ENCODE data around the gene YKT6.

The YKT6 gene

GRCh38 chr7:44212018-44212417 is 11.2 kb downstream of the YKT6 start:
- Histone ChIP-seq H2AFZ (ENCODE audit: low read length) (no peak overlapping the region), H3K79me2 (ENCODE audit: insufficient read depth, low read length) (no peaks in the 10 kb centered on the region), H3K9me2 (replicated peaks; ENCODE audit: low read depth, low read length) (no peaks in the 10 kb centered on the region), H3K4me3 (ENCODE audit: low read length, poor library complexity, severe bottlenecking) (no peak overlapping the region), H3F3A (ENCODE audit: low read depth) (no peaks in the 10 kb centered on the region), H4K20me1 (ENCODE audit: insufficient read depth, low read length, poor library complexity, severe bottlenecking) (no peaks in the 10 kb centered on the region), H3K36me3 (ENCODE audit: insufficient read depth, low read length) (peaks cover 65% of the 10 kb centered on the region), H3K4me1 (ENCODE audit: insufficient read depth, low read length, poor library complexity, severe bottlenecking) (no peaks in the 10 kb centered on the region), H3K27me3 (ENCODE audit: insufficient read depth, low read length, poor library complexity, severe bottlenecking) (no peaks in the 10 kb centered on the region), H3K9me3 (ENCODE audit: insufficient read depth, low read depth, low read length) (no peaks in the 10 kb centered on the region), H3K4me2 (ENCODE audit: low read depth, low read length, poor library complexity, severe bottlenecking) (no peak overlapping the region), H3K9ac (ENCODE audit: low read depth, low read length, poor library complexity, severe bottlenecking) (no peak overlapping the region)
- TF ChIP-seq EZH2phosphoT487 (IDR thresholded peaks at IDR 0.05; ENCODE audit: borderline replicate concordance) (no peak), CTCF (conservative IDR thresholded peaks at IDR 0.05; ENCODE audit: low read length) (no peak)

GRCh38 chr7:44212581-44213184 is 11.9 kb downstream of the YKT6 start:
- peaks cover 59% of the 10 kb centered on the region for H3K36me3 ChIP-seq (ENCODE audit: insufficient read depth, low read length)
- no peak for TF ChIP-seq CTCF (conservative IDR thresholded peaks at IDR 0.05; ENCODE audit: low read length)
- TF ChIP-seq EZH2phosphoT487 (IDR thresholded peaks at IDR 0.05; ENCODE audit: borderline replicate concordance) = no peak
- H3K79me2 ChIP-seq (ENCODE audit: insufficient read depth, low read length) = no peaks in the 10 kb centered on the region

GRCh38 chr7:44213206-44213876 is 12.6 kb downstream of the YKT6 start:
- H3K36me3 ChIP-seq (ENCODE audit: insufficient read depth, low read length) = peaks cover 52% of the 10 kb centered on the region

More at GRCh38 chr7:44212581-44213184, 11.9 kb downstream of the YKT6 start:
- H3K9me2 ChIP-seq (replicated peaks; ENCODE audit: low read depth, low read length) = no peaks in the 10 kb centered on the region
- H3K9ac ChIP-seq (ENCODE audit: low read depth, low read length, poor library complexity, severe bottlenecking) = no peak overlapping the region
- H2AFZ ChIP-seq (ENCODE audit: low read length) = no peak overlapping the region
- H3K27me3 ChIP-seq (ENCODE audit: insufficient read depth, low read length, poor library complexity, severe bottlenecking) = no peaks in the 10 kb centered on the region
- no peaks in the 10 kb centered on the region for H4K20me1 ChIP-seq (ENCODE audit: insufficient read depth, low read length, poor library complexity, severe bottlenecking)
- no peaks in the 10 kb centered on the region for H3K4me1 ChIP-seq (ENCODE audit: insufficient read depth, low read length, poor library complexity, severe bottlenecking)
- H3K9me3 ChIP-seq (ENCODE audit: insufficient read depth, low read depth, low read length) = no peaks in the 10 kb centered on the region
- H3K4me2 ChIP-seq (ENCODE audit: low read depth, low read length, poor library complexity, severe bottlenecking) = no peak overlapping the region
- H3F3A ChIP-seq (ENCODE audit: low read depth) = no peaks in the 10 kb centered on the region
- no peak overlapping the region for H3K4me3 ChIP-seq (ENCODE audit: low read length, poor library complexity, severe bottlenecking)

More at GRCh38 chr7:44213206-44213876, 12.6 kb downstream of the YKT6 start:
- H3K9me3 ChIP-seq (ENCODE audit: insufficient read depth, low read depth, low read length) = no peaks in the 10 kb centered on the region
- H3F3A ChIP-seq (ENCODE audit: low read depth) = no peaks in the 10 kb centered on the region
- H2AFZ ChIP-seq (ENCODE audit: low read length) = no peak overlapping the region
- no peak overlapping the region for H3K9ac ChIP-seq (ENCODE audit: low read depth, low read length, poor library complexity, severe bottlenecking)
- no peaks in the 10 kb centered on the region for H3K79me2 ChIP-seq (ENCODE audit: insufficient read depth, low read length)
- no peaks in the 10 kb centered on the region for H3K27me3 ChIP-seq (ENCODE audit: insufficient read depth, low read length, poor library complexity, severe bottlenecking)
- H4K20me1 ChIP-seq (ENCODE audit: insufficient read depth, low read length, poor library complexity, severe bottlenecking) = no peaks in the 10 kb centered on the region
- no peaks in the 10 kb centered on the region for H3K9me2 ChIP-seq (replicated peaks; ENCODE audit: low read depth, low read length)
- no peak overlapping the region for H3K4me3 ChIP-seq (ENCODE audit: low read length, poor library complexity, severe bottlenecking)
- no peak for TF ChIP-seq CTCF (conservative IDR thresholded peaks at IDR 0.05; ENCODE audit: low read length)
- no peaks in the 10 kb centered on the region for H3K4me1 ChIP-seq (ENCODE audit: insufficient read depth, low read length, poor library complexity, severe bottlenecking)
- no peak overlapping the region for H3K4me2 ChIP-seq (ENCODE audit: low read depth, low read length, poor library complexity, severe bottlenecking)
